Stimulated activated naive B cell treated with anti-CD40 and anti-IgM and Interleukin-4, amounts not matched to agents 10 μg/mL and 1 μg/mL and 100 μg/mL, for 72 hours (primary cell): ENCODE results near the gene SSR4.

ENCODE experiments used
- ATAC-seq, 2 donors: fragments of 150-1000 bp; cut with Tn5 transposase; replicated peaks; 2 replicates each; pipeline ENCODE4 v1.10.0; 2021; ENCODE audit warnings: moderate library complexity in 1 of 2
- DNase-seq: peaks from one replicate; pipeline ENCODE4 v3.0.0; 2021
- H3K27ac Mint-ChIP-seq: one replicate; pipeline ENCODE4 v1.8.0; 2022; ENCODE audit warnings: mild to moderate bottlenecking, mixed read lengths
- H3K27me3 Mint-ChIP-seq, 2 donors: one replicate each; pipeline ENCODE4 v1.8.0; 2022; ENCODE audit warnings: mixed read lengths in 2 of 2
- H3K36me3 Mint-ChIP-seq, 2 donors: one replicate each; pipeline ENCODE4 v1.8.0; 2022; ENCODE audit warnings: mixed read lengths in 2 of 2, mild to moderate bottlenecking in 1 of 2
- H3K4me1 Mint-ChIP-seq, 2 donors: one replicate each; pipeline ENCODE4 v1.8.0; 2022; ENCODE audit warnings: mixed read lengths in 2 of 2, mild to moderate bottlenecking in 1 of 2
- H3K4me3 Mint-ChIP-seq, 2 donors: one replicate each; pipeline ENCODE4 v1.8.0; 2022; ENCODE audit warnings: mild to moderate bottlenecking in 2 of 2, mixed read lengths in 2 of 2, moderate library complexity in 1 of 2
- H3K9me3 Mint-ChIP-seq, 2 donors: one replicate each; pipeline ENCODE4 v1.8.0; 2022; ENCODE audit warnings: mixed read lengths in 2 of 2, mild to moderate bottlenecking in 1 of 2

The SSR4 gene

DNA sequence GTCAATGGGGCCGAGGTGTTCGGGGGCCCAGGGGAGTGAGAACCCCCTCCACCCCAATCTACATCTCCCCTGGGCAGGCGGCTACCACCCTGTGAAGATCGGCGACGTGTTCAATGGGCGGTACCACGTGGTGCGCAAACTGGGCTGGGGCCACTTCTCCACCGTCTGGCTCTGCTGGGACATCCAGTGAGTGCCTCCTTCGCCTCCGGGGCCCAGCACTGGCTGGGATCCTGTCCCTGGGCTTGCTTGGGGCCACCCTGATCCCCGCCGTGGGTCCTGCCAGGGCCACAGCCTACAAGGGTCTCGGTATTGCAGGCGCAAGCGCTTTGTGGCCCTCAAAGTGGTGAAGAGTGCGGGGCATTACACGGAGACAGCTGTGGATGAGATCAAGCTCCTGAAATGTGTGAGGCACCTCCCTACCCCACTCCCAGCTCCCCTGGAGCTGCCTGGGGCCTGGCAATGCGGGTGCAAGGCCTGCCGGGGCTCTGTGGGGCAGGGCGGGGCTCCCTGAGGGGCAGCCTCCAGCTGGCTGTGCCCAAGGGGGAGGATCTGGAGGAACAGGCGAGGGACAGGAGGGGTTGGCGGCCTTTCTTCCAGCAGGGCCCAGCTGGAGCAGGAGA lies 12.9 kb upstream of the SSR4 start:
- no peak overlapping the region for H3K27ac Mint-ChIP-seq
- H3K36me3 Mint-ChIP-seq, result peaks cover 8 to 13% of the 10 kb centered on the region in 2 donors
- peaks cover 4 to 11% of the 10 kb centered on the region in 2 donors for H3K4me1 Mint-ChIP-seq
- DNase-seq (no peak), ATAC-seq (no peak)
- peaks cover 9 to 10% of the 10 kb centered on the region in 2 donors for H3K27me3 Mint-ChIP-seq
- no peaks in the 10 kb centered on the region for H3K9me3 Mint-ChIP-seq
- H3K4me3 Mint-ChIP-seq, result no peak overlapping the region

DNA sequence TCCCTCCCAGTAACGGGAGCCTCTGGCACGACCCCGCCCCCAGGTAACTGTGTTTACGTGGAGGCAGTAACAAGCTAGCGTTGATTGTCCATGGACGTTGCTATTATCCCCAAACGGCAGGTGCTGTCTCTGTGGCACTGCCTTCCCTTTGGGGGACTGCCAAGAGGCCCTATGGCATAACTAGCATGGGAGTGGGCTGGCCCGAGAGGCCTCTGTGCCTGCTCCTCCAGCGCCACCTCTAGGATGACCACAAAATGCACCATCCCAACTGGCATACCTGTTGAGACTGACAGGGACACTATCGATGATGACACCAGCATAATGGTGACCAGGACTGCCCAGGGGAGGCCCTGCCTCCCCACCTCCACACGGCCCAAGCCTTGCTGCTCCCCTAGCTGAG lies 12.2 kb upstream of the SSR4 start:
- ATAC-seq (no peak), DNase-seq (no peak)
- H3K27me3 Mint-ChIP-seq, result peaks cover 9 to 10% of the 10 kb centered on the region in 2 donors
- H3K4me1 Mint-ChIP-seq, result peaks cover 4 to 11% of the 10 kb centered on the region in 2 donors
- peaks cover 8 to 17% of the 10 kb centered on the region in 2 donors for H3K36me3 Mint-ChIP-seq
- H3K9me3 Mint-ChIP-seq, result no peaks in the 10 kb centered on the region
- H3K4me3 Mint-ChIP-seq, result no peak overlapping the region
- no peak overlapping the region for H3K27ac Mint-ChIP-seq

DNA sequence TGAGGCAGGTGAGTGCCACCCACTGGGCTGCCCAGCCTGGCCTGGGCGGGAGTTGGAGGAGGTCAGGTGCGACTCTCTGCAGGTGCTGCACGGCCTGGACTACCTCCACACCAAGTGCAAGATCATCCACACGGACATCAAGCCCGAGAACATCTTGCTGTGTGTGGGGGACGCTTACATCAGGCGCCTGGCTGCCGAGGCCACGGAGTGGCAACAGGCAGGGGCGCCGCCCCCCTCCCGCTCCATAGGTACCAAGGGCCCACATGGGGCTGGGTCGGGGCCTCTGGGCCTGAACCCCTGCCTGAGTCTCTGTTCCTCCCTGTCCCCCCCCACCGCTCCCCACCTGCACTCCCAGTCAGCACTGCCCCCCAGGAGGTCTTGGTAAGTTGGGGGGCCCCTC lies 11.6 kb upstream of the SSR4 start:
- Mint-ChIP-seq H3K27ac (no peak overlapping the region), H3K4me1 (peaks cover 4 to 11% of the 10 kb centered on the region in 2 donors), H3K4me3 (no peak overlapping the region), H3K9me3 (no peaks in the 10 kb centered on the region), H3K27me3 (peaks cover 9 to 10% of the 10 kb centered on the region in 2 donors), H3K36me3 (peaks cover 8 to 17% of the 10 kb centered on the region in 2 donors)
- DNase-seq (no peak), ATAC-seq (no peak)

DNA sequence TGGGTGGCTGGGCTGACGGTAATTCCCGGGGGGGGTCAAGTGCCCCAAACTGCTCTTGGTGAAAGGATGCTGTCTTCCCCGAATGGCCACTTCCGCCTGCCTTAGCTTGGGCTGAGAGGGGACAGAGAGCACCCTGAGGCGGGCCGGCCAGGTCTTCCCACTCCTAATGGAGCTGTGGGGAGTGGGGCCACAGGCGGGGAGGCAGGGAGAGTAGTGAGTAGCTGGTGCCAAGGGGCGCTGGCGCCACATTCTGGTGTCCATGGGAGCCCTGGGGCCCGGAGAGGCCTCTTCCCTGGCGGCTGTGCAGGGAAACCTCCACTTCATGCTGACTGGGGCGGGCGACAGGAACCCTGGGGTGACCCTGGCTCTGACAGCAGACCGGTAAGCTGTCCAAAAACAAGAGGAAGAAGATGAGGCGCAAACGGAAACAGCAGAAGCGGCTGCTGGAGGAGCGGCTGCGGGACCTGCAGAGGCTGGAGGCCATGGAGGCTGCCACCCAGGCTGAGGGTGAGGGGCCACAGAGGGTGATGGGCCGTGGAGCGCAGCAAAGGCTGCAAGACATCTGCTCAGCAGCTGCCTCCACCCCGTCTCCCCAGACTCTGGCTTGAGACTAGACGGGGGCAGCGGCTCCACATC lies 11.0 kb upstream of the SSR4 start:
- no peak overlapping the region for H3K4me3 Mint-ChIP-seq
- H3K27me3 Mint-ChIP-seq, result peaks cover 9 to 10% of the 10 kb centered on the region in 2 donors
- DNase-seq, result no peak
- H3K36me3 Mint-ChIP-seq, result peaks cover 8 to 17% of the 10 kb centered on the region in 2 donors
- H3K9me3 Mint-ChIP-seq, result no peaks in the 10 kb centered on the region
- peak overlapping the region; percentile 76 for H3K27ac Mint-ChIP-seq
- peaks cover 4 to 11% of the 10 kb centered on the region in 2 donors for H3K4me1 Mint-ChIP-seq
- ATAC-seq, result no peak

DNA sequence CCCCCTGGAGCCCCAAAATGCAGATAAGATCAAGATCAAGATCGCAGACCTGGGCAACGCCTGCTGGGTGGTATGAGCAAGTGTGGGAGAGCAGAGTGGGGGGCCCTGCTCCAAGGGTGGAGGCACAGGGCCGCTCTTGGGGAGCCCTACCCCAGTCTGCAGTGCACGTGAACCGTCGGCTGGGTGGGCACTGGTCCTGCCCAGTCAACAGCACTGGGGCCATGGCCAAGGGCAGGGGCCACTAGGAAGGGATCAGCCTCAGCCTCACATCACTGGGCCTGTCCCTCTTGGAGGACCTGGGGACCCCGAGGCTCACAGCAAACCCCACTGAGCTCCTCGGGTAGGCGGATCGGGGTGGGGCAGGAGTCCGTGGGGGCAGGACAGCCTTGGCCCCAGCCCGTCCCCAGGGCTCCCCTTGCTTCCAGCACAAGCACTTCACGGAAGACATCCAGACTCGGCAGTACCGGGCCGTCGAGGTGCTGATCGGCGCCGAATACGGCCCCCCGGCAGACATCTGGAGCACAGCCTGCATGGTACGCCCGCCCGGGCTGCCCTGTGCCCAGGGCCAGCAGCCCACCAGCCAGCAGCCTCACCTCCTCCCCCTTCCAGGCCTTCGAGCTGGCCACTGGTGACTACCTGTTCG lies 10.0 kb upstream of the SSR4 start:
- Mint-ChIP-seq H3K4me1 (peaks cover 4 to 11% of the 10 kb centered on the region in 2 donors), H3K27ac (no peak overlapping the region), H3K9me3 (no peaks in the 10 kb centered on the region), H3K4me3 (no peak overlapping the region), H3K36me3 (peaks cover 8 to 21% of the 10 kb centered on the region in 2 donors), H3K27me3 (peaks cover 9 to 10% of the 10 kb centered on the region in 2 donors)
- DNase-seq, result no peak
- ATAC-seq, result no peak

DNA sequence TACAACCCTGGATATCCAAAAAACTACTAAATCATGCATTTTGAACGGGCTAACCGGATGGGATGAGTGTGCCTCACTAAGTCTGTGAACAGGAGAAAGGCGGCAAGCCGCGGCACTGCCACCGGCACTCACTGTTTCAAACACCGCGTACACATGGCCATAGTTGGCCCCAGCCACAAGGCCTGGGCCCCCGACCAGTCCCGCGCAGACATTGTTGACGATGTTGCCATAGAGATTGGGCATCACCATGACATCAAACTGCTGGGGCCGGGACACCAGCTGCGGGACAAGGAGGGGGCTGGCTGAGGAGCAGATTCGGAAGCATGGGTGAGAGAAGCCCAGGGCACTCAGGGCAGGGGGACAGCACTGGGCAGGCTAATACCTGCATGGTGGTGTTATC lies 7.8 kb upstream of the SSR4 start:
- Mint-ChIP-seq H3K4me3 (no peak overlapping the region), H3K27me3 (no peaks in the 10 kb centered on the region), H3K9me3 (no peaks in the 10 kb centered on the region), H3K36me3 (peaks cover 5 to 28% of the 10 kb centered on the region in 2 donors), H3K4me1 (no peaks in the 10 kb centered on the region), H3K27ac (no peak overlapping the region)
- ATAC-seq (no peak), DNase-seq (no peak)

DNA sequence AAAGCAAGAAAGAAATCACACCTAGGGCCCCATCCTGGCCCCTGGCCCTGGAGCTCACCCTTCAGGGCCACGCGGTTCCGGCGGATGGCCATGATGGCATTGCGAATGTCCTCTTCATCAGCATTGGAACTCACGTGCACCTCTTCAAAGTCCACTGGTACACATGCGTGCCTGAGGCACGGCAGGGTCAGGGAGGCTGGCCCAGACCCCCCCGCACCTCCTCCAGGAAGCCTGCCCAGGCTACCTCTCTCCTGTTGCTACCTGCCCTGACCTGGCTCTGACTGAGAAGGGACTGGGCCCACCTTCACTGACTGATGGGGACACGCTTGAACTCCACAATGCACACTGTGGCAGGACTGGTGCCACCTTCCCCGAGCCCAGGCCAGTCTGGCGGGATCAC lies 4.8 kb upstream of the SSR4 start:
- Mint-ChIP-seq H3K27me3 (no peaks in the 10 kb centered on the region), H3K4me1 (peaks cover 5 to 10% of the 10 kb centered on the region in 2 donors), H3K27ac (no peak overlapping the region), H3K9me3 (no peaks in the 10 kb centered on the region), H3K4me3 (no peak overlapping the region), H3K36me3 (peaks cover 4 to 23% of the 10 kb centered on the region in 2 donors)
- no peak for DNase-seq
- no peak for ATAC-seq

DNA sequence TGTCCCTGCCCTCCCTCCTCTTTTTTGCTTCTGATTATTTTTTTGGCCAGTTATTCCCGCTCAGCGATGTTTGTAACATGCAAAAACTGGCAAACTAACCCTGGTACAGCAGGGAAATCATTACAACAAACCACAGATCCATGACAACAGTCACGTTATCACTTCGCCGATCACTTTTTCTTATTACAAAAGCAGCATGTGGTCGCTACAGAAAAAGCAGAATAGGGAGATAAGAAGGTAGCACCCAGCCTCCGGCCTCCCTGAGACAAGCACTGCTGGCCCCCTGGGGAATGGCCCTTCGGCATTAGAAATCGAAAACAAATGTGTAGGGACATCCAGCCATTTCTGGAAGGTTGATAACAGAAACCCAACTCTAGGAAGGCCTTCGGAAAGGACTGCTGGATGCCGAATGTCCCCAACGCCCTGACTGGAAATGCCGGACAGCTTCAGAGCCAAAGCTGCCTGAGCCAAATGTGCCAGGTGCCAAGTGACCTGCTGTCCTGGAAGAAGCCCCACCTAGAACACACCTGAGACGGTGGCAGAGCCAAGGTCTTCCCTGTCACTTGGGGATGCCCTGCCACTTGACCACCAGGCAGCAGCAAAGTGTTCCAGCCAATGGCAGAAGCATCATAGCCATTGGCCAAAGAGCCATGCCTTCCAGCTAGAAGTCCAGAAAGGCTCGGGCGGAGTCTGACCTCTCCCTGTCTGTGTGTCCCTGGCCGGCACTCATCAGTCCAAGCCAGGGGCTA lies 3.2 kb upstream of the SSR4 start:
- Mint-ChIP-seq H3K36me3 (peaks cover 3 to 26% of the 10 kb centered on the region in 2 donors), H3K4me3 (no peak overlapping the region)

DNA sequence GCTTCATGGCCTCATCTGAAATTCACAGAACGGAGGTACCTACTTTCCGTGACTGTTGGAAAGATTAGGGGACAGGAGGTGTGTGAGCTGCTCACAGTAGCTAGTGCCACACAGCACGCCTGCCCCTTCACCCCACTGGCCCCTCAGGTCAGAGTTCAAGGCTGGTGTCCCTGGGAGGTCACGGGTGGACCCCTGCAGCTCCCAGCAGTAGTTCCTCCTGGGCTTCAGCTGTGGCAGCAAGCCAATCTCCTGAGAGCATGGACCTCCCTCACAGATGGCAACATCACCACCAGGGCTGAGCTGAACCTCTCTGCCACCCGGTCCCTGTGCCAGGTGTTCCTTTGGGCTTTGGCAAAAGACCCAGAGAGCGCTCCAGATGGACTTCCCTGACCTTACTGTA lies 2.1 kb upstream of the SSR4 start:
- H3K9me3 Mint-ChIP-seq, result no peaks in the 10 kb centered on the region
- peak overlapping the region in 1 of 2 donors; percentile 95 for H3K4me3 Mint-ChIP-seq
- no peaks in the 10 kb centered on the region for H3K27me3 Mint-ChIP-seq
- ATAC-seq (no peak), DNase-seq (no peak)
- H3K27ac Mint-ChIP-seq, result no peak overlapping the region
- H3K36me3 Mint-ChIP-seq, result peaks cover 8 to 24% of the 10 kb centered on the region in 2 donors
- peaks cover 10 to 21% of the 10 kb centered on the region in 2 donors for H3K4me1 Mint-ChIP-seq

More for the DNA sequence above, 3.2 kb upstream of the SSR4 start:
- peaks cover 7 to 15% of the 10 kb centered on the region in 2 donors for H3K4me1 Mint-ChIP-seq
- no peaks in the 10 kb centered on the region for H3K9me3 Mint-ChIP-seq
- no peak overlapping the region for H3K27ac Mint-ChIP-seq
- no peaks in the 10 kb centered on the region for H3K27me3 Mint-ChIP-seq
- ATAC-seq (no peak), DNase-seq (no peak)

DNA sequence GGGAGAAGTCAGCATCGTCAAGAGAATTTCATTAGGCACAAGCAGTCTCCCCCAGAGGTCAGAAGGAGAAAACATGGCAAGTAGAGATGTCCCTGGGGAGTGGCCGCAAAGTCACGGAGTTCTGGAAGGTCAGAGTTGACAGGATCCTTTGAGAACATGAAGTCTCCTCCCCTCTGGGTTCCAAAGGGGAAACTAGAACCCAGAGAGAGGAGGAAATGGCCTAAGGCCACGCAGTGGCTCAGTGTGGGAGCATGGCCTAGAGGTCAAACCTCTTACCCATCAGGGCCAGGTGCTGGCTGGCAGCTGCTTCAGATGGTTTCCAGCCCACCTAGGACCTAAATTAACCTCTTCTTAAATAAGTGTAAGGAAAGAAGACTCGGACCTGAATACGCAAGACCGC lies 1.2 kb upstream of the SSR4 start:
- ATAC-seq (peak in 1 of 2 donors; percentile 11), DNase-seq (no peak)
- Mint-ChIP-seq H3K27me3 (no peaks in the 10 kb centered on the region), H3K9me3 (no peaks in the 10 kb centered on the region), H3K4me1 (peaks cover 10 to 21% of the 10 kb centered on the region in 2 donors), H3K36me3 (peaks cover 12 to 28% of the 10 kb centered on the region in 2 donors), H3K27ac (peak overlapping the region; percentile 99), H3K4me3 (peak overlapping the region; percentile 95 to 98)

DNA sequence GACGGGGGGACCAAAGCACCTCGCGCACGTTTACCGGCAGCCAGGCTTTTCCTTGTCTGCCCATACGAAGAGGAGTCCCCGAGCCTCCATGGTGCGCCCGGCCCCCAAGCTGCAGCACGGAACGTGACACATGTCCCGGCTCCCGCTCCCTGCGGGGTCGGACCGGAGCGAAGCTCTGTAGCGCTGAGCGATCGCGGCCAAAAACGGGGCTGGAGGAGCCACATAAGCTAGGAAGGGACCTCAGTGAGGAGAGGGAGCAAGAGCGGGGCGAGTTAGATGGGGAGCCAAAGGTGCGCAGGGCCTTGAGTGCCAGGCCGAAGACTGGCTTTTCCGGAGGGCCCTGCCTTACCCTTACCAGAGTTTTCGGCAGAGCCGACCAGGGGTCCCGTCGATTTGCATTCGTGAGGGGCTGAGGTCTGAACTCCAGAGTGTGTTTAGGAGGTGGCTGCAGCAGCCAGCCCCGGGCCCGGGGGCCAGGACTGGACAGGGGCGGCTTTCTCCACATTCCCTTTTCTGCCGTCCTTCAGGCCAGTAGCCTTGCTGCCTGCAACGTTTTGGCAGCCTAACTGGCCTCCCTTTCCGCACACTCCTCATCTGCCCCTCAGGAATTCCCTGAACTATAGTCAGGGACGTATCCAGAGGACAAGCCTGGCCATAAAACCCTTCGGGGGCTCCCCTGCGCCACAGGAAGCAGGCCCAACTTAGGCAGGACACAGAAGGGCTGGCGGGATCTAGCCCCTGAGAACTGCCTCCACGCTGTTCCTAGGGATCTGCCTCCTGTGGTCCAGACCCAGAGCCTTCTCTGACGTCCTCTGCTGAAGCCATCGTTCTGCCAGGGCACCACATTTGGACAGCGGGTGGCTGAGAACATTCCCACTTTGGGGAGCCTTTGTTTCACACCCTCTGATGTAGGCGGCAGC lies 689 bp downstream of the SSR4 start:
- H3K9me3 Mint-ChIP-seq, result no peaks in the 10 kb centered on the region
- ATAC-seq (peak; percentile 10 to 15), DNase-seq (no peak)
- H3K36me3 Mint-ChIP-seq, result peaks cover 17 to 31% of the 10 kb centered on the region in 2 donors
- peak overlapping the region; percentile 95 to 98 for H3K4me3 Mint-ChIP-seq
- no peaks in the 10 kb centered on the region for H3K27me3 Mint-ChIP-seq
- H3K4me1 Mint-ChIP-seq, result peaks cover 10 to 21% of the 10 kb centered on the region in 2 donors
- peak overlapping the region; percentile 99 for H3K27ac Mint-ChIP-seq

DNA sequence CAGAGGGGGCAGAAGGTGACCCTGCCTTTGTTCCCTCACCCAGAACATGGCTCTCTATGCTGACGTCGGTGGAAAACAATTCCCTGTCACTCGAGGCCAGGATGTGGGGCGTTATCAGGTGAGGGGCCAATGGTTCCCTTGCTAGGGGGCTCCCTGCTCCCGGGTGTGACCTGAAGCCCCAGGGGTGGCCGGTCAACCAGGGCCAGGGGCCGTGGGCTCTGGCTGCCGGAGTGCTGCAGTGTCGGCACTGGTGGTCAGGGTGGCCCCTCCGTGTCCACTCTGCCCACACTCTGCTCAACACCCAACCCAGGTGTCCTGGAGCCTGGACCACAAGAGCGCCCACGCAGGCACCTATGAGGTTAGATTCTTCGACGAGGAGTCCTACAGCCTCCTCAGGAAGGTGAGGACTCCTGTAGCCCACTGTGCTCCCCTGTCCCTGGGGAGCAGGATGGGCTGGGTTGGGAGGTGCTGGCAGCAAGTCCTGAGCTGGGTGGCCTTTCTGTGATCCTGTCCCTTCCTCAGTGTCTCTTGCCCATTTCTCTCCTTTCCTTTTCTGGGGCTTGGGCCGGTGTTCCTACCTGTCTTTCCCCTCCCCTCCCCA lies 3.0 kb downstream of the SSR4 start:
- Mint-ChIP-seq H3K9me3 (no peaks in the 10 kb centered on the region), H3K36me3 (peaks cover 17 to 24% of the 10 kb centered on the region in 2 donors), H3K4me3 (peak overlapping the region in 1 of 2 donors; percentile 98), H3K27me3 (no peaks in the 10 kb centered on the region), H3K4me1 (peaks cover 10 to 20% of the 10 kb centered on the region in 2 donors), H3K27ac (no peak overlapping the region)
- DNase-seq (no peak), ATAC-seq (no peak)

DNA sequence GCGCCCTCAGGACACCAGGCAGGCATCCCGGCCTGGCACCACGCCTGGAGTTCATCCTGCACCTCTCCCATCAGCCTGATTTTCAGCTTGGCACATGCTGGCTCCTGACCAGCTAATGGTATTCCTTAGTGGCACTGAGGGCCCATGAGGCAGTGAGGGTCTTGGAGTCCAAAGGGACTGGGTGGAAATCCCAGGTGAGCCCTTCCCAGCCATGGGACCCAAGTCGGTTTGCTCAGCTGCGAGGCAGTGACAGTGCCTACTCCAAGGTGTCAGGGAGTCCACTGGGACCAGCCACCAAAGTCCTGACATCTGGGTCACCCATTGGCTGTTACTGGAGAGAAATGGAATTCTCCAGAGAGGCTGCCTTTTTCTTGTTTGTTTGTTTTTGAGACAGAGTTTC lies 4.9 kb downstream of the SSR4 start:
- H3K27ac Mint-ChIP-seq, result no peak overlapping the region
- peaks cover 17 to 24% of the 10 kb centered on the region in 2 donors for H3K36me3 Mint-ChIP-seq
- H3K4me1 Mint-ChIP-seq, result peaks cover 5 to 12% of the 10 kb centered on the region in 2 donors
- H3K9me3 Mint-ChIP-seq, result no peaks in the 10 kb centered on the region
- no peak overlapping the region for H3K4me3 Mint-ChIP-seq
- H3K27me3 Mint-ChIP-seq, result no peaks in the 10 kb centered on the region
- no peak for DNase-seq
- ATAC-seq, result no peak
